Vagina (tissue), 2 donors: ENCODE results near the gene TCOF1. TPM values are rescaled to one million over a fixed set of nuclear protein-coding genes. Genes with fewer than 3 reads are reported as not detected.

Experiments used
- DNase-seq, 2 donors: peaks; one replicate each; pipeline ENCODE4 v3.0.0-alpha.2; 2017; ENCODE audit errors: extremely low spot score in 2 of 2
- H3K27ac ChIP-seq: fragments of 200-600 bp; sonication (generic); one replicate; pipeline ENCODE4 v1.5.1; 2019
- H3K27me3 ChIP-seq: fragments of 200-600 bp; sonication (generic); one replicate; pipeline ENCODE4 v1.5.1; 2019
- H3K36me3 ChIP-seq, 2 donors: fragments of 200-600 bp; sonication (generic); one replicate each; pipeline ENCODE4 v1.5.1; 2017 to 2019
- H3K4me1 ChIP-seq: fragments of 200-600 bp; sonication (generic); one replicate; pipeline ENCODE4 v1.5.1; 2019
- H3K4me3 ChIP-seq, 2 donors: fragments of 200-600 bp; sonication (generic); 1 replicate in 1 of 2; 2 replicates in 1 of 2; pipeline ENCODE4 v1.5.1; 2016 to 2019
- H3K9me3 ChIP-seq: fragments of 200-600 bp; sonication (generic); one replicate; pipeline ENCODE4 v1.5.1; 2019
- CTCF ChIP-seq, 3 experiments: fragments of 450-650 bp in 2 of 3; fragments of 200-600 bp in 1 of 3; sonication (generic) in 1 of 3; IDR thresholded peaks; one replicate each; pipeline ENCODE4 v1.5.1; 2017 to 2019; ENCODE audit warnings: antibody characterized with exemption in 3 of 3, mild to moderate bottlenecking in 2 of 3, moderate library complexity in 2 of 3
- POLR2A ChIP-seq, 2 donors: fragments of 450-650 bp; IDR thresholded peaks; one replicate each; pipeline ENCODE4 v1.6.1; 2017; ENCODE audit warnings: antibody characterized with exemption in 2 of 2, mild to moderate bottlenecking in 2 of 2, moderate library complexity in 2 of 2
- POLR2AphosphoS5 ChIP-seq, 2 donors: sonication (generic); formaldehyde crosslinking; IDR thresholded peaks; one replicate each; pipeline ENCODE4 v1.9.0; 2017; ENCODE audit warnings: antibody characterized with exemption in 2 of 2, mild to moderate bottlenecking in 2 of 2, low read depth in 1 of 2; ENCODE audit not compliant: insufficient read depth in 1 of 2
- intact Hi-C: fragments of 100-400 bp; cut with DNase I; formaldehyde crosslinking; loops from one replicate; pipeline ENCODE4 v1.15.1; 2023
- total RNA-seq: library from RNA; depleted of rRNA; stranded (reverse); fragments of >200 nt; gene quantifications from one replicate; pipeline ENCODE4 v1.2.3, GENCODE V29; 2016

TCOF1 gene
- total RNA-seq, 1 donor from 2014 or later, result 39.3 TPM

GRCh38 chr5:150317048-150318003, 40.2 kb upstream of the TCOF1 start:
- no peak overlapping the region for H3K27ac ChIP-seq
- DNase-seq, result no peak
- no peaks in the 10 kb centered on the region for H3K9me3 ChIP-seq
- H3K27me3 ChIP-seq, result no peaks in the 10 kb centered on the region
- H3K4me1 ChIP-seq, result peaks cover 39% of the 10 kb centered on the region
- no peak overlapping the region for H3K4me3 ChIP-seq
- TF ChIP-seq POLR2AphosphoS5 (IDR thresholded peaks at IDR 0.05; ENCODE audit: insufficient read depth in 1 of 2, low read depth in 1 of 2) (peak; percentile 13 to 69), POLR2A (IDR thresholded peaks at IDR 0.05) (no peak), CTCF (IDR thresholded peaks at IDR 0.05) (no peak)
- intact Hi-C loops, result no loop called here
- H3K36me3 ChIP-seq, result no peaks in the 10 kb centered on the region

- no peak overlapping the region for H3K4me3 ChIP-seq
- H3K27ac ChIP-seq, result peak overlapping the region; percentile 45
- intact Hi-C loops, result no loop called here
- DNase-seq, result no peak
- peaks cover 39% of the 10 kb centered on the region for H3K4me1 ChIP-seq
- TF ChIP-seq POLR2AphosphoS5 (IDR thresholded peaks at IDR 0.05; ENCODE audit: insufficient read depth in 1 of 2, low read depth in 1 of 2) (no peak), CTCF (IDR thresholded peaks at IDR 0.05) (no peak), POLR2A (IDR thresholded peaks at IDR 0.05) (no peak)
- no peaks in the 10 kb centered on the region for H3K27me3 ChIP-seq
- H3K9me3 ChIP-seq, result no peaks in the 10 kb centered on the region
- no peaks in the 10 kb centered on the region for H3K36me3 ChIP-seq
These were observed 38.6 kb upstream of the TCOF1 start for GRCh38 chr5:150318613-150319483.

GRCh38 chr5:150319484-150319790, 38.1 kb upstream of the TCOF1 start:
- no peaks in the 10 kb centered on the region for H3K9me3 ChIP-seq
- peaks cover 39% of the 10 kb centered on the region for H3K4me1 ChIP-seq
- H3K4me3 ChIP-seq, result no peak overlapping the region
- no peaks in the 10 kb centered on the region for H3K27me3 ChIP-seq
- no peak for DNase-seq
- TF ChIP-seq POLR2AphosphoS5 (IDR thresholded peaks at IDR 0.05; ENCODE audit: insufficient read depth in 1 of 2, low read depth in 1 of 2) (no peak), CTCF (IDR thresholded peaks at IDR 0.05) (no peak), POLR2A (IDR thresholded peaks at IDR 0.05) (no peak)
- H3K36me3 ChIP-seq, result no peaks in the 10 kb centered on the region
- intact Hi-C loops, result no loop called here
- peak overlapping the region; percentile 45 for H3K27ac ChIP-seq

- no peaks in the 10 kb centered on the region for H3K36me3 ChIP-seq
- intact Hi-C loops, result no loop called here
- no peak for DNase-seq
- H3K4me1 ChIP-seq, result peaks cover 39% of the 10 kb centered on the region
- no peaks in the 10 kb centered on the region for H3K9me3 ChIP-seq
- H3K27ac ChIP-seq, result peak overlapping the region; percentile 45
- H3K27me3 ChIP-seq, result no peaks in the 10 kb centered on the region
- TF ChIP-seq CTCF (IDR thresholded peaks at IDR 0.05) (no peak), POLR2AphosphoS5 (IDR thresholded peaks at IDR 0.05; ENCODE audit: insufficient read depth in 1 of 2, low read depth in 1 of 2) (peak; percentile 27 to 93)
- H3K4me3 ChIP-seq, result no peak overlapping the region
These were observed 37.4 kb upstream of the TCOF1 start for GRCh38 chr5:150320044-150320613.
